Measurements from ENCODE around the gene NEIL1. TPM values are rescaled to one million over a fixed set of nuclear protein-coding genes. Genes with fewer than 3 reads are reported as not detected.

NEIL1 gene
- total RNA-seq, 4 donors from 2014 or later, result 20.0 to 66.8 (median 41.2) TPM

DNA sequence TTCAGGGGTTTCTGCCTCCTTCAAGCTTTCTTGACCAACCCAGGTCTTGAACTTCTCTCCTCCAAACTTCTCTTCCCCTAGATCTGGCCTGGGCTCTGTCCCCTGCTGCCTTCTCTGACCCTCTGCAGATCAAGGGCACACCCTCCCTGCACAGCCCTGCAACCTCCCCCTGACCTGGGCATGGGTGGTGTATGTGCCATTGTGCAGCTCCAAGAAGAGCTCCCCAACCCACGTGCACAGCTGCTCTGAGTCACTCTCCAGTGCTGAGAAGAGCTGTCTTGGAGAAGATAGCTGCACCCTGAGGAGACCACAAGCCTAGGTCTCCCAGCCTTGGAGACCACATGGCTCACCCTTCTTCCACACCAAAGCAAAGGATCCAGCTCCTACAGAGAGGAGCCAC is 13.6 kb downstream of the NEIL1 start:
- H3K4me3 ChIP-seq (ENCODE audit: low read depth, poor library complexity, severe bottlenecking), result no peak overlapping the region
- WGBS, 2 donors, result 25 to 33% methylated on average over 1 of the region's 1 CpG
- DNase-seq (ENCODE audit: low spot score in 2 of 2), result no peak
- intact Hi-C loops (cut with DNase I; ENCODE audit: low total_unique reads), result loop anchor here (10.0 kb wide), 1 partner anchor 294 kb away; no protein-coding TSS in a partner anchor
- TF ChIP-seq POLR2A (IDR thresholded peaks at IDR 0.05) (no peak), CTCF (IDR thresholded peaks at IDR 0.05) (no peak)

- DNase-seq (ENCODE audit: low spot score in 2 of 2), result peak in 1 of 2 donors; percentile 59
- TF ChIP-seq CTCF (IDR thresholded peaks at IDR 0.05) (no peak), POLR2A (IDR thresholded peaks at IDR 0.05) (no peak)
- intact Hi-C loops (cut with DNase I; ENCODE audit: low total_unique reads), result loop anchor here (10.0 kb wide), 1 partner anchor 294 kb away; no protein-coding TSS in a partner anchor
- no peak overlapping the region for H3K4me3 ChIP-seq (ENCODE audit: low read depth, poor library complexity, severe bottlenecking)
- 81 to 91% methylated on average over 3 to 6 of the region's 7 CpGs for WGBS, 2 donors
Measured at GRCh38 chr15:75360856-75361255, 14.0 kb downstream of the NEIL1 start.

DNA sequence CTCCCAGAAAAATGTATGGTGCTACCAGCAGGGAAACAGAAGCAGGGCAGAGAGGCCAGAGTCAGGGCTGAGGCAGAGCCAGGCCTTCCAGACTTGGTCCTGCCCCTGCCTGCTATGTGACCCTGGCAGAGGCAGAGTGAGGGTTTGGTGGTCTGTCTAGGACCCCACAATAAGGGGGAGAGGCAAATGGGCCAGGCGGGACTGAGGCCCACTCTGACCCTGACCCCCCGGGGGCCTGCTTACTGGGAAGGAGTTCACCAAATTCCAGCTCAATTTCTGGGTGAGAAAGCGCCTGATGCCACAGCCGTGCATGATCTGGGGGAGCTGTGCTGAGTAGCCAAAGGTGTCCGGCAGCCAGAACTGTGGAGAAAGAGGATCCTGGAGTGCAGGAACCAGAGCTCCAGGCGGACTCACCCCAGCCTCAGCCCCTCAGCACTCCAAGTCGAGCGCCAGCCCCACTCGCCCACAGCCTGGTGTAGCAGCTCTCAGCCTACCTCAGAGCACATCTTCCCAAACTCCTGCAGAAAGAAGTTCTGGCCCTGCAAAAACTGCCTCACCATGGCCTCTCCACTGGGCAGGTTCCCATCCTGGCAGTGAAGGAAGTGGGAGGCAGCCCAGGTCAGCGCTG is 14.6 kb downstream of the NEIL1 start:
- 88 to 94% methylated on average over 5 to 9 of the region's 10 CpGs for WGBS, 2 donors

GRCh38 chr15:75361989-75362641 is 15.3 kb downstream of the NEIL1 start:
- H3K4me3 ChIP-seq (ENCODE audit: low read depth, poor library complexity, severe bottlenecking), result no peak overlapping the region
- no peak for TF ChIP-seq POLR2A (IDR thresholded peaks at IDR 0.05)
- no peak for TF ChIP-seq CTCF (IDR thresholded peaks at IDR 0.05)
- DNase-seq (ENCODE audit: low spot score in 2 of 2), result no peak
- intact Hi-C loops (cut with DNase I; ENCODE audit: low total_unique reads), result loop anchor here (10.0 kb wide), 1 partner anchor 293 kb away; no protein-coding TSS in a partner anchor
- 80 to 90% methylated on average over 10 to 11 of the region's 13 CpGs for WGBS, 2 donors

More for the DNA sequence above, 14.6 kb downstream of the NEIL1 start:
- H3K4me3 ChIP-seq (ENCODE audit: low read depth, poor library complexity, severe bottlenecking), result no peak overlapping the region
- intact Hi-C loops (cut with DNase I; ENCODE audit: low total_unique reads), result loop anchor here (10.0 kb wide), 1 partner anchor 293 kb away; no protein-coding TSS in a partner anchor
- TF ChIP-seq CTCF (IDR thresholded peaks at IDR 0.05) (no peak), POLR2A (IDR thresholded peaks at IDR 0.05) (no peak)
- DNase-seq (ENCODE audit: low spot score in 2 of 2), result peak in 1 of 2 donors; percentile 76

GRCh38 chr15:75362642-75363249 is 15.9 kb downstream of the NEIL1 start:
- DNase-seq (ENCODE audit: low spot score in 2 of 2), result peak in 1 of 2 donors; percentile 76
- H3K4me3 ChIP-seq (ENCODE audit: low read depth, poor library complexity, severe bottlenecking), result no peak overlapping the region
- intact Hi-C loops (cut with DNase I; ENCODE audit: low total_unique reads), result loop anchor here (10.0 kb wide), 1 partner anchor 292 kb away; no protein-coding TSS in a partner anchor
- TF ChIP-seq POLR2A (IDR thresholded peaks at IDR 0.05), result no peak
- no peak for TF ChIP-seq CTCF (IDR thresholded peaks at IDR 0.05)
- 87 to 88% methylated on average over 7 of the region's 7 CpGs for WGBS, 2 donors
